Cardiac muscle cell (in vitro differentiated cells and primary cell): ENCODE measurements around the gene C16orf96. TPM values are rescaled to one million over a fixed set of nuclear protein-coding genes. Genes with fewer than 3 reads are reported as not detected.

Experiments
- DNase-seq, 2 donors: peaks; one replicate each; pipeline versions ENCODE4 v3.0.0 to v3.0.0-alpha.2; 2010 to 2017; ENCODE audit warnings: low read depth in 1 of 2, low spot score in 1 of 2
- H3K27ac ChIP-seq: fragments of 200-600 bp; sonication (generic); 2 replicates; pipeline ENCODE4 v1.5.1; 2016
- H3K27me3 ChIP-seq: fragments of 200-600 bp; sonication (generic); 2 replicates; pipeline ENCODE4 v1.6.0; 2016; ENCODE audit warnings: control low read depth
- H3K36me3 ChIP-seq: fragments of 200-600 bp; sonication (generic); 2 replicates; pipeline ENCODE4 v1.5.1; 2016; ENCODE audit warnings: control low read depth
- H3K4me1 ChIP-seq: fragments of 200-600 bp; sonication (generic); 2 replicates; pipeline ENCODE4 v1.8.1; 2017; ENCODE audit warnings: low read depth, mild to moderate bottlenecking, mixed run types
- H3K4me3 ChIP-seq: fragments of 200-600 bp; sonication (generic); 2 replicates; pipeline ENCODE4 v1.5.1; 2016; ENCODE audit warnings: mild to moderate bottlenecking
- H3K9me3 ChIP-seq: fragments of 200-600 bp; sonication (generic); 2 replicates; pipeline ENCODE4 v1.5.1; 2017; ENCODE audit warnings: low read depth, mild to moderate bottlenecking, control low read depth
- polyA plus RNA-seq: library from polyadenylated mRNA; unstranded; fragments of >200 nt; fragmentation: Nextera tagmentation; extraction: Ambion mirVana; gene quantifications from 2 replicates; pipeline ENCODE4 v1.2.1, GENCODE V29; 2016
- total RNA-seq: library from RNA; depleted of rRNA; stranded (reverse); fragments of >200 nt; gene quantifications from 2 replicates; pipeline ENCODE4 v1.2.3, GENCODE V29; 2016
- TF ChIP-seq, protein P1 (sequence below): IDR thresholded peaks from 2 replicates; pipeline ENCODE4 v1.5.1; 2012; ENCODE audit warnings: low read depth, mild to moderate bottlenecking, low read length

The C16orf96 gene
- total and polyA plus RNA-seq, 2 experiments from 2014 or later, result 0.39 to 3.6 TPM

GRCh38 chr16:4599545-4599944 is 43.4 kb downstream of the C16orf96 start:
- Histone ChIP-seq H3K36me3 (no peaks in the 10 kb centered on the region), H3K4me3 (no peak overlapping the region), H3K4me1 (no peaks in the 10 kb centered on the region), H3K27me3 (no peaks in the 10 kb centered on the region), H3K9me3 (no peaks in the 10 kb centered on the region), H3K27ac (no peak overlapping the region)
- TF ChIP-seq, protein P1, sequence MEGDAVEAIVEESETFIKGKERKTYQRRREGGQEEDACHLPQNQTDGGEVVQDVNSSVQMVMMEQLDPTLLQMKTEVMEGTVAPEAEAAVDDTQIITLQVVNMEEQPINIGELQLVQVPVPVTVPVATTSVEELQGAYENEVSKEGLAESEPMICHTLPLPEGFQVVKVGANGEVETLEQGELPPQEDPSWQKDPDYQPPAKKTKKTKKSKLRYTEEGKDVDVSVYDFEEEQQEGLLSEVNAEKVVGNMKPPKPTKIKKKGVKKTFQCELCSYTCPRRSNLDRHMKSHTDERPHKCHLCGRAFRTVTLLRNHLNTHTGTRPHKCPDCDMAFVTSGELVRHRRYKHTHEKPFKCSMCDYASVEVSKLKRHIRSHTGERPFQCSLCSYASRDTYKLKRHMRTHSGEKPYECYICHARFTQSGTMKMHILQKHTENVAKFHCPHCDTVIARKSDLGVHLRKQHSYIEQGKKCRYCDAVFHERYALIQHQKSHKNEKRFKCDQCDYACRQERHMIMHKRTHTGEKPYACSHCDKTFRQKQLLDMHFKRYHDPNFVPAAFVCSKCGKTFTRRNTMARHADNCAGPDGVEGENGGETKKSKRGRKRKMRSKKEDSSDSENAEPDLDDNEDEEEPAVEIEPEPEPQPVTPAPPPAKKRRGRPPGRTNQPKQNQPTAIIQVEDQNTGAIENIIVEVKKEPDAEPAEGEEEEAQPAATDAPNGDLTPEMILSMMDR, result no peak
- no peak for DNase-seq

GRCh38 chr16:4601036-4601863 is 45.1 kb downstream of the C16orf96 start:
- DNase-seq, result peak in 1 of 2 donors; percentile 36
- H3K36me3 ChIP-seq, result no peaks in the 10 kb centered on the region
- no peaks in the 10 kb centered on the region for H3K27me3 ChIP-seq
- H3K4me1 ChIP-seq, result no peaks in the 10 kb centered on the region
- no peak overlapping the region for H3K4me3 ChIP-seq
- H3K9me3 ChIP-seq, result no peaks in the 10 kb centered on the region
- no peak overlapping the region for H3K27ac ChIP-seq
- TF ChIP-seq, protein P1, result no peak

DNA sequence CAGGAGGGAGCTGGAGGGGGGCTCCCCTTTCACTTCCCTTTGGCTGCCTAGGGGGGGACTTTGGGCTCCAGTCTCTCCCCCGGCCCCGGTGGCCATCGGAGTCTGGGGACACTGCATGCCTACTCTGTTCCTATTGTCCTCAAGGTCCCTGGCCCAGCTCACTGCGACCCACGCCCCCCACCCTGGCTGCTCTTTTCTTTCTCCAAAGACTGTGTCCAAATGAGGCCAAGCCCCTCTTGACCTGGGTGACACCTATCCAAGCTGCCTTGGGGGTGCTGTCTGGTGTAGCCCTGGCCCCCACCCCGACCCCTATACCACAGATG is 45.7 kb downstream of the C16orf96 start:
- no peaks in the 10 kb centered on the region for H3K27me3 ChIP-seq
- H3K4me3 ChIP-seq, result no peak overlapping the region
- no peak overlapping the region for H3K27ac ChIP-seq
- DNase-seq, result no peak
- H3K4me1 ChIP-seq, result no peaks in the 10 kb centered on the region
- H3K9me3 ChIP-seq, result no peaks in the 10 kb centered on the region
- no peaks in the 10 kb centered on the region for H3K36me3 ChIP-seq
- TF ChIP-seq, protein P1, result no peak

DNA sequence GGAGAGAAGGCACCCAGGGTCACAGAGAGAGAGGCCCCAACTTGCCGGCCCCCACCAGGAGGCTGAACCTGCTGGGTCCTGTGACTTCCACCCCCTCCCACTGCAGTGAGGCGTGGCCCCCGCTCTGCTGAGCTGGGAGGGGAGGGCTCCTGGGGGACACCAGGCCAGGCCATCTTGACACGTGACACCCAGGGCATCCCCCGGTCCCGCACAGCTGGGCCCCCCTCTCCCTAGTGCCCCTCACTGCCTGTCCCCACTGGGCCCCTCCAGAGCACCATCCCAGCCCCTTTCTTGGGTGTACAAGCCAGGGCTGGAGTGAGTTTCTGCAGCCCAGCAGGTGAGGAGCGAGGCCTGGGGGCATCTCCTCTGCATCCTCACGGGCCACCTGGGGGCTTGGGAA is 46.2 kb downstream of the C16orf96 start:
- H3K4me1 ChIP-seq, result no peaks in the 10 kb centered on the region
- no peak overlapping the region for H3K27ac ChIP-seq
- no peaks in the 10 kb centered on the region for H3K9me3 ChIP-seq
- TF ChIP-seq, protein P1, result no peak
- H3K36me3 ChIP-seq, result no peaks in the 10 kb centered on the region
- no peak overlapping the region for H3K4me3 ChIP-seq
- no peak for DNase-seq
- no peaks in the 10 kb centered on the region for H3K27me3 ChIP-seq

- Histone ChIP-seq H3K27ac (no peak overlapping the region), H3K27me3 (no peaks in the 10 kb centered on the region), H3K36me3 (peaks cover 4% of the 10 kb centered on the region), H3K4me3 (no peak overlapping the region), H3K9me3 (no peaks in the 10 kb centered on the region), H3K4me1 (no peaks in the 10 kb centered on the region)
- no peak for DNase-seq
- TF ChIP-seq, protein P1, result no peak
These were observed 47.6 kb downstream of the C16orf96 start for GRCh38 chr16:4603624-4604170.
